Activated naive CD4-positive, alpha-beta T cell treated with anti-CD3 and anti-CD28 coated beads, Interleukin-2, amount 10 ng/mL, durations not matched to agents 7 days and 5 days (primary cell): Measurements from ENCODE around the gene SPOCK3.
"Not testable (repeated sequence)": the region's sequence is repeated elsewhere in the genome, so short reads cannot be mapped to it uniquely, and the experiment has no call there.

Source experiments
- CTCF ChIA-PET: fragments of 350-600 bp; sonication (Branson Sonifier 250); formaldehyde crosslinking; loops from one replicate; lab custom pipeline; 2021; ENCODE audit warnings: antibody characterized with exemption; lab: Charles Lee
- DNase-seq: peaks from one replicate; pipeline ENCODE4 v3.0.0-alpha.2; 2020
- H3K27ac Mint-ChIP-seq: one replicate; pipeline ENCODE4 v1.8.0; 2021; ENCODE audit warnings: mild to moderate bottlenecking, moderate library complexity, mixed read lengths
- H3K27me3 Mint-ChIP-seq: one replicate; pipeline ENCODE4 v1.8.0; 2021; ENCODE audit warnings: mild to moderate bottlenecking, mixed read lengths
- H3K36me3 Mint-ChIP-seq: one replicate; pipeline ENCODE4 v1.8.0; 2021; ENCODE audit warnings: mixed read lengths
- H3K4me1 Mint-ChIP-seq: one replicate; pipeline ENCODE4 v1.8.0; 2021; ENCODE audit warnings: mixed read lengths
- H3K4me3 Mint-ChIP-seq: one replicate; pipeline ENCODE4 v1.8.0; 2021; ENCODE audit warnings: mild to moderate bottlenecking, moderate library complexity, mixed read lengths
- H3K9me3 Mint-ChIP-seq: one replicate; pipeline ENCODE4 v1.8.0; 2021; ENCODE audit warnings: mixed read lengths

Gene SPOCK3

GRCh38 chr4:166726832-166727231 is 507.5 kb downstream of the SPOCK3 start:
- no peaks in the 10 kb centered on the region for H3K36me3 Mint-ChIP-seq
- CTCF ChIA-PET, result no interaction called here
- no peak for DNase-seq
- H3K27ac Mint-ChIP-seq, result no peak overlapping the region
- H3K9me3 Mint-ChIP-seq, result peaks cover 12% of the 10 kb centered on the region
- no peak overlapping the region for H3K4me3 Mint-ChIP-seq
- no peaks in the 10 kb centered on the region for H3K27me3 Mint-ChIP-seq
- H3K4me1 Mint-ChIP-seq, result no peaks in the 10 kb centered on the region

GRCh38 chr4:166724369-166724768 is 509.9 kb downstream of the SPOCK3 start:
- Mint-ChIP-seq H3K27ac (no peak overlapping the region), H3K27me3 (no peaks in the 10 kb centered on the region), H3K4me1 (no peaks in the 10 kb centered on the region), H3K9me3 (peaks cover 17% of the 10 kb centered on the region), H3K4me3 (no peak overlapping the region), H3K36me3 (no peaks in the 10 kb centered on the region)
- DNase-seq, result no peak
- CTCF ChIA-PET, result no interaction called here

GRCh38 chr4:166723532-166724140 is 510.7 kb downstream of the SPOCK3 start:
- Mint-ChIP-seq H3K27me3 (no peaks in the 10 kb centered on the region), H3K4me1 (no peaks in the 10 kb centered on the region), H3K27ac (no peak overlapping the region), H3K4me3 (no peak overlapping the region), H3K36me3 (no peaks in the 10 kb centered on the region), H3K9me3 (peaks cover 19% of the 10 kb centered on the region)
- CTCF ChIA-PET, result no interaction called here
- no peak for DNase-seq

- H3K27ac Mint-ChIP-seq, DNase-seq, H3K4me1 Mint-ChIP-seq, CTCF ChIA-PET, H3K27me3 Mint-ChIP-seq, H3K4me3 Mint-ChIP-seq, H3K36me3 Mint-ChIP-seq: not testable (repeated sequence)
- H3K9me3 Mint-ChIP-seq, result peaks cover 18% of the 10 kb centered on the region
These were observed 518.3 kb downstream of the SPOCK3 start for GRCh38 chr4:166715748-166716713.

GRCh38 chr4:166700592-166700991 is 533.7 kb downstream of the SPOCK3 start:
- H3K27me3 Mint-ChIP-seq, result no peaks in the 10 kb centered on the region
- no peak overlapping the region for H3K27ac Mint-ChIP-seq
- CTCF ChIA-PET, result no interaction called here
- no peaks in the 10 kb centered on the region for H3K36me3 Mint-ChIP-seq
- H3K4me3 Mint-ChIP-seq, result no peak overlapping the region
- DNase-seq, result no peak
- H3K4me1 Mint-ChIP-seq, result no peaks in the 10 kb centered on the region
- peaks cover 14% of the 10 kb centered on the region for H3K9me3 Mint-ChIP-seq

- no peaks in the 10 kb centered on the region for H3K27me3 Mint-ChIP-seq
- no peaks in the 10 kb centered on the region for H3K9me3 Mint-ChIP-seq
- no peak overlapping the region for H3K27ac Mint-ChIP-seq
- no peaks in the 10 kb centered on the region for H3K36me3 Mint-ChIP-seq
- CTCF ChIA-PET, result no interaction called here
- no peaks in the 10 kb centered on the region for H3K4me1 Mint-ChIP-seq
- H3K4me3 Mint-ChIP-seq, result no peak overlapping the region
- DNase-seq, result no peak
These were observed 545.5 kb downstream of the SPOCK3 start for GRCh38 chr4:166688835-166689234.

- Mint-ChIP-seq H3K9me3 (no peaks in the 10 kb centered on the region), H3K27ac (no peak overlapping the region), H3K4me1 (no peaks in the 10 kb centered on the region), H3K4me3 (no peak overlapping the region), H3K27me3 (no peaks in the 10 kb centered on the region), H3K36me3 (no peaks in the 10 kb centered on the region)
- DNase-seq, result no peak
- CTCF ChIA-PET, result no interaction called here
These were observed 546.5 kb downstream of the SPOCK3 start for GRCh38 chr4:166687828-166688227.
